Esophagus (tissue), 2 donors: Measurements from ENCODE around the gene IRF1. TPM values are rescaled to one million over a fixed set of nuclear protein-coding genes. Genes with fewer than 3 reads are reported as not detected.

Experiments
- H3K27ac ChIP-seq, 2 donors: one replicate each; pipeline ENCODE4 v1.5.1; 2013; ENCODE audit warnings: low read depth in 2 of 2, mild to moderate bottlenecking in 2 of 2, inconsistent platforms in 1 of 2, low read length in 1 of 2, moderate library complexity in 1 of 2
- H3K27me3 ChIP-seq, 2 donors: one replicate each; pipeline ENCODE4 v1.6.1; 2013; ENCODE audit warnings: low read length in 2 of 2, control low read depth in 1 of 2, mild to moderate bottlenecking in 1 of 2; ENCODE audit not compliant: insufficient read depth in 2 of 2, control insufficient read depth in 1 of 2
- H3K36me3 ChIP-seq, 2 donors: one replicate each; pipeline ENCODE4 v1.6.1; 2013; ENCODE audit warnings: low read length in 1 of 2; ENCODE audit not compliant: control insufficient read depth in 2 of 2, insufficient read depth in 2 of 2
- H3K4me1 ChIP-seq, 2 donors: one replicate each; pipeline ENCODE4 v1.6.1; 2013; ENCODE audit warnings: low read length in 1 of 2; ENCODE audit not compliant: control insufficient read depth in 2 of 2, insufficient read depth in 2 of 2
- H3K4me3 ChIP-seq, 2 donors: one replicate each; pipeline ENCODE4 v1.5.1; 2013; ENCODE audit warnings: low read length in 2 of 2, mild to moderate bottlenecking in 2 of 2, low read depth in 1 of 2, moderate library complexity in 1 of 2
- H3K9me3 ChIP-seq, 2 donors: one replicate each; pipeline ENCODE4 v1.6.1; 2013; ENCODE audit warnings: mild to moderate bottlenecking in 2 of 2, low read depth in 1 of 2, low read length in 1 of 2, moderate library complexity in 1 of 2; ENCODE audit not compliant: control insufficient read depth in 2 of 2, insufficient read depth in 1 of 2
- WGBS, 2 donors: extraction: QIAGEN DNeasy Blood & Tissue Kit; methylation state at CpG; one replicate each; pipeline ENCODE4 v1.1.7; 2013; 5-methylcytosine and 5-hydroxymethylcytosine counted together
- polyA plus RNA-seq, 2 donors: library from polyadenylated mRNA; stranded (reverse); fragments of 200-250 nt; gene quantifications; one replicate each; pipeline ENCODE4 v1.2.3, GENCODE V29; 2013
- donor health status: healthy with polysubstance abuse.
- donor health status: Bipolar disorder and iron deficiency.

IRF1 gene
- polyA plus RNA-seq, 2 donors, result 7.5 to 14.2 TPM

GRCh38 chr5:132501629-132501956 is 11.0 kb upstream of the IRF1 start:
- no peak overlapping the region for H3K4me3 ChIP-seq
- no peaks in the 10 kb centered on the region for H3K27me3 ChIP-seq
- WGBS, 2 donors, result 51 to 70% methylated on average over 4 of the region's 4 CpGs
- H3K27ac ChIP-seq, result no peak overlapping the region
- H3K36me3 ChIP-seq, result no peaks in the 10 kb centered on the region
- no peaks in the 10 kb centered on the region for H3K9me3 ChIP-seq
- H3K4me1 ChIP-seq, result peaks cover 0 to 8% of the 10 kb centered on the region in 2 donors

GRCh38 chr5:132500931-132501628 is 10.5 kb upstream of the IRF1 start:
- H3K27ac ChIP-seq, result peak overlapping the region in 1 of 2 donors; percentile 63
- H3K4me1 ChIP-seq, result peaks cover 0 to 8% of the 10 kb centered on the region in 2 donors
- H3K9me3 ChIP-seq, result no peaks in the 10 kb centered on the region
- H3K27me3 ChIP-seq, result no peaks in the 10 kb centered on the region
- 34 to 53% methylated on average over 6 of the region's 6 CpGs for WGBS, 2 donors
- H3K4me3 ChIP-seq, result no peak overlapping the region
- H3K36me3 ChIP-seq, result no peaks in the 10 kb centered on the region

- Histone ChIP-seq H3K4me1 (peaks cover 0 to 8% of the 10 kb centered on the region in 2 donors), H3K9me3 (no peaks in the 10 kb centered on the region), H3K27me3 (no peaks in the 10 kb centered on the region), H3K36me3 (no peaks in the 10 kb centered on the region), H3K27ac (peak overlapping the region in 1 of 2 donors; percentile 63), H3K4me3 (no peak overlapping the region)
- 83 to 91% methylated on average over 6 of the region's 6 CpGs for WGBS, 2 donors
Observed at GRCh38 chr5:132500244-132500930, 9.8 kb upstream of the IRF1 start.

GRCh38 chr5:132499440-132500243 is 9.1 kb upstream of the IRF1 start:
- H3K4me3 ChIP-seq, result no peak overlapping the region
- H3K27ac ChIP-seq, result peak overlapping the region in 1 of 2 donors; percentile 27
- peaks cover 2 to 11% of the 10 kb centered on the region in 2 donors for H3K4me1 ChIP-seq
- H3K27me3 ChIP-seq, result no peaks in the 10 kb centered on the region
- no peaks in the 10 kb centered on the region for H3K36me3 ChIP-seq
- H3K9me3 ChIP-seq, result no peaks in the 10 kb centered on the region
- WGBS, 2 donors, result 65% methylated on average over 9 of the region's 9 CpGs

GRCh38 chr5:132498686-132499271 is 8.2 kb upstream of the IRF1 start:
- H3K27me3 ChIP-seq, result no peaks in the 10 kb centered on the region
- no peak overlapping the region for H3K4me3 ChIP-seq
- H3K4me1 ChIP-seq, result peaks cover 2 to 11% of the 10 kb centered on the region in 2 donors
- no peaks in the 10 kb centered on the region for H3K36me3 ChIP-seq
- peak overlapping the region; percentile 93 to 96 for H3K27ac ChIP-seq
- no peaks in the 10 kb centered on the region for H3K9me3 ChIP-seq
- WGBS, 2 donors, result 77 to 89% methylated on average over 4 of the region's 4 CpGs

GRCh38 chr5:132498152-132498551 is 7.6 kb upstream of the IRF1 start:
- Histone ChIP-seq H3K36me3 (no peaks in the 10 kb centered on the region), H3K9me3 (no peaks in the 10 kb centered on the region), H3K27ac (peak overlapping the region; percentile 93 to 96), H3K27me3 (no peaks in the 10 kb centered on the region), H3K4me3 (no peak overlapping the region), H3K4me1 (peaks cover 2 to 11% of the 10 kb centered on the region in 2 donors)
- 41 to 58% methylated on average over 3 of the region's 3 CpGs for WGBS, 2 donors

GRCh38 chr5:132497488-132497997 is 7.0 kb upstream of the IRF1 start:
- H3K4me3 ChIP-seq, result peak overlapping the region in 1 of 2 donors; percentile 56
- H3K4me1 ChIP-seq, result peaks cover 2 to 11% of the 10 kb centered on the region in 2 donors
- no peaks in the 10 kb centered on the region for H3K9me3 ChIP-seq
- H3K27ac ChIP-seq, result peak overlapping the region; percentile 93 to 96
- no peaks in the 10 kb centered on the region for H3K36me3 ChIP-seq
- H3K27me3 ChIP-seq, result no peaks in the 10 kb centered on the region
- 41 to 46% methylated on average over 6 of the region's 6 CpGs for WGBS, 2 donors

- 2 to 3% methylated on average over 48 to 62 of the region's 62 CpGs for WGBS, 2 donors
- H3K27ac ChIP-seq, result peak overlapping the region; percentile 93 to 96
- no peaks in the 10 kb centered on the region for H3K27me3 ChIP-seq
- peak overlapping the region; percentile 56 to 70 for H3K4me3 ChIP-seq
- no peaks in the 10 kb centered on the region for H3K36me3 ChIP-seq
- peaks cover 2 to 14% of the 10 kb centered on the region in 2 donors for H3K4me1 ChIP-seq
- H3K9me3 ChIP-seq, result no peaks in the 10 kb centered on the region
Observed at GRCh38 chr5:132496631-132497487, 6.3 kb upstream of the IRF1 start.
